ENCODE results near the gene GPC6.

GRCh38 chr13:93462151-93462550, 235.5 kb downstream of the GPC6 start:
- peak; percentile 50; the same call in 1 of the 2 replicates for TF ChIP-seq GATA2 (IDR thresholded peaks at IDR 0.05; ENCODE audit: low read depth, low read length)
- peak; percentile 75 for TF ChIP-seq GATA3 (IDR thresholded peaks at IDR 0.05; ENCODE audit: low read depth, low read length)

All from SH-SY5Y (cell line).